GM23338 (cell line): ENCODE results near the gene ANKRD11. TPM values are rescaled to one million over a fixed set of nuclear protein-coding genes. Genes with fewer than 3 reads are reported as not detected.
A peak's percentile ranks its signal among the peaks of the same experiment; 100 is the strongest.

ENCODE experiments used
- ATAC-seq: fragments of 200-7000 bp; cut with Tn5 transposase; 3 replicates; pipeline ENCODE4 v1.9.1; 2020
- DNase-seq: peaks from one replicate; pipeline ENCODE4 v3.0.0-alpha.2; 2015; ENCODE audit warnings: low spot score
- H2AFZ ChIP-seq: fragments of 200-600 bp; sonication (generic); 2 replicates; pipeline ENCODE4 v1.8.0; 2016; ENCODE audit warnings: antibody characterized with exemption, mild to moderate bottlenecking, moderate library complexity
- H3F3A ChIP-seq: fragments of 200-600 bp; sonication (generic); replicated peaks from 2 replicates; pipeline ENCODE4 v1.8.0; 2017; ENCODE audit warnings: antibody characterized with exemption, mixed run types, low read depth
- H3K27ac ChIP-seq: fragments of 200-600 bp; sonication (generic); 2 replicates; pipeline ENCODE4 v1.6.1; 2016; ENCODE audit warnings: low read depth
- H3K27me3 ChIP-seq: fragments of 200-600 bp; sonication (generic); 2 replicates; pipeline ENCODE4 v1.8.0; 2016; ENCODE audit warnings: mild to moderate bottlenecking, mixed run types, moderate library complexity; ENCODE audit not compliant: insufficient read depth
- H3K36me3 ChIP-seq: fragments of 200-600 bp; sonication (generic); 2 replicates; pipeline ENCODE4 v1.8.0; 2016; ENCODE audit warnings: mild to moderate bottlenecking; ENCODE audit not compliant: insufficient read depth
- H3K4me1 ChIP-seq: fragments of 200-600 bp; sonication (generic); 2 replicates; pipeline ENCODE4 v1.8.0; 2016; ENCODE audit warnings: mild to moderate bottlenecking, moderate library complexity; ENCODE audit not compliant: insufficient read depth
- H3K4me2 ChIP-seq: fragments of 200-600 bp; sonication (generic); 2 replicates; pipeline ENCODE4 v1.7.1; 2017; ENCODE audit warnings: mixed run types
- H3K4me3 ChIP-seq: fragments of 200-600 bp; sonication (generic); 2 replicates; pipeline ENCODE4 v1.6.1; 2016; ENCODE audit warnings: mixed run types
- H3K79me2 ChIP-seq: fragments of 200-600 bp; sonication (generic); replicated peaks from 2 replicates; pipeline ENCODE4 v1.8.0; 2017; ENCODE audit warnings: mild to moderate bottlenecking; ENCODE audit not compliant: insufficient read depth
- H3K9me2 ChIP-seq: fragments of 200-600 bp; sonication (generic); 2 replicates; pipeline ENCODE4 v1.8.0; 2017; ENCODE audit not compliant: insufficient read depth
- H4K20me1 ChIP-seq: fragments of 200-600 bp; sonication (generic); replicated peaks from 2 replicates; pipeline ENCODE4 v1.8.0; 2017; ENCODE audit warnings: mild to moderate bottlenecking; ENCODE audit not compliant: insufficient read depth
- H3K27ac Mint-ChIP-seq: 2 replicates; pipeline ENCODE4 v1.8.0; 2020; ENCODE audit warnings: inconsistent platforms, mild to moderate bottlenecking, moderate library complexity, mixed read lengths
- H3K27me3 Mint-ChIP-seq: 3 replicates; pipeline ENCODE4 v1.8.0; 2022; ENCODE audit warnings: low read depth, mild to moderate bottlenecking, moderate library complexity, mixed read lengths, inconsistent platforms; ENCODE audit not compliant: insufficient read depth, poor library complexity
- H3K36me3 Mint-ChIP-seq: 3 replicates; pipeline ENCODE4 v1.8.0; 2021; ENCODE audit warnings: low read depth, mild to moderate bottlenecking, inconsistent platforms, moderate library complexity, mixed read lengths
- H3K4me1 Mint-ChIP-seq: 3 replicates; pipeline ENCODE4 v1.8.0; 2020; ENCODE audit warnings: mild to moderate bottlenecking, inconsistent platforms, mixed read lengths
- H3K4me3 Mint-ChIP-seq: 3 replicates; pipeline ENCODE4 v1.8.0; 2021; ENCODE audit warnings: moderate library complexity, mild to moderate bottlenecking, inconsistent platforms, mixed read lengths
- H3K9me3 Mint-ChIP-seq: 3 replicates; pipeline ENCODE4 v1.8.0; 2020; ENCODE audit warnings: moderate library complexity, mild to moderate bottlenecking, inconsistent platforms, mixed read lengths
- CREB1 ChIP-seq: fragments of 250-450 bp; sonication (Bioruptor Pico); IDR thresholded peaks from 2 replicates; pipeline ENCODE4 v1.5.0; 2020; ENCODE audit warnings: low read depth, mild to moderate bottlenecking, moderate library complexity
- EZH2 ChIP-seq: fragments of 200-600 bp; sonication (generic); IDR thresholded peaks from one replicate; pipeline ENCODE4 v1.8.0; 2017; ENCODE audit warnings: antibody characterized with exemption, mild to moderate bottlenecking, low read depth; ENCODE audit not compliant: unreplicated experiment
- EZH2phosphoT487 ChIP-seq: fragments of 200-600 bp; sonication (generic); IDR thresholded peaks from one replicate; pipeline ENCODE4 v1.8.1; 2018; ENCODE audit warnings: antibody characterized with exemption; ENCODE audit not compliant: unreplicated experiment
- JUNB ChIP-seq: IDR thresholded peaks from one replicate; pipeline ENCODE4 v1.6.1; 2016; ENCODE audit warnings: antibody characterized with exemption; ENCODE audit not compliant: unreplicated experiment
- NANOG ChIP-seq: IDR thresholded peaks from 2 replicates; pipeline ENCODE4 v1.6.1; 2016; ENCODE audit warnings: antibody characterized with exemption, borderline replicate concordance
- POLR2AphosphoS5 ChIP-seq: IDR thresholded peaks from 2 replicates; pipeline ENCODE4 v1.6.1; 2016; ENCODE audit warnings: antibody characterized with exemption, low read depth
- STAT1 ChIP-seq: IDR thresholded peaks from one replicate; pipeline ENCODE4 v1.6.1; 2016; ENCODE audit warnings: antibody characterized with exemption; ENCODE audit not compliant: unreplicated experiment
- ZNF114 ChIP-seq: fragments of 250-450 bp; sonication (Bioruptor Pico); IDR thresholded peaks from 2 replicates; pipeline ENCODE4 v1.5.0; 2020; ENCODE audit warnings: mild to moderate bottlenecking, moderate library complexity
- ZNF331 ChIP-seq: fragments of 250-450 bp; sonication (Bioruptor Pico); IDR thresholded peaks from 2 replicates; pipeline ENCODE4 v1.5.0; 2020; ENCODE audit warnings: low read depth, mild to moderate bottlenecking, moderate library complexity
- polyA plus RNA-seq: library from polyadenylated mRNA; unstranded; fragments of >200 nt; fragmentation: Nextera tagmentation; extraction: Ambion mirVana; gene quantifications from 2 replicates; pipeline ENCODE4 v1.2.1, GENCODE V29; 2016
- total RNA-seq: library from RNA; depleted of rRNA; stranded (reverse); fragments of >200 nt; shearing (Covaris generic); gene quantifications from 2 replicates; pipeline ENCODE4 v1.2.3, GENCODE V29; 2014
- TF ChIP-seq, protein P1 (sequence below), 2 experiments: fragments of 200-600 bp in 1 of 2; sonication (generic) in 1 of 2; conservative IDR thresholded peaks; 2 replicates each; pipeline versions ENCODE4 v1.5.1 to v1.6.1; 2016 to 2017; ENCODE audit warnings: antibody characterized with exemption in 2 of 2, low read depth in 2 of 2, mild to moderate bottlenecking in 2 of 2, moderate library complexity in 1 of 2
- TF ChIP-seq, protein P2 (sequence below): IDR thresholded peaks from 2 replicates; pipeline ENCODE4 v1.6.1; 2016; ENCODE audit warnings: antibody characterized with exemption
- TF ChIP-seq, protein P3 (sequence below): IDR thresholded peaks from one replicate; pipeline ENCODE4 v1.6.1; 2018; ENCODE audit warnings: antibody characterized with exemption; ENCODE audit not compliant: unreplicated experiment
- TF ChIP-seq, protein P4 (sequence below): fragments of 250-450 bp; sonication (Bioruptor Pico); IDR thresholded peaks from 2 replicates; pipeline ENCODE4 v1.5.0; 2020; ENCODE audit warnings: mild to moderate bottlenecking, moderate library complexity

ANKRD11 gene
- total and polyA plus RNA-seq, 2 experiments from 2014 or later = 130 to 159 TPM

DNA sequence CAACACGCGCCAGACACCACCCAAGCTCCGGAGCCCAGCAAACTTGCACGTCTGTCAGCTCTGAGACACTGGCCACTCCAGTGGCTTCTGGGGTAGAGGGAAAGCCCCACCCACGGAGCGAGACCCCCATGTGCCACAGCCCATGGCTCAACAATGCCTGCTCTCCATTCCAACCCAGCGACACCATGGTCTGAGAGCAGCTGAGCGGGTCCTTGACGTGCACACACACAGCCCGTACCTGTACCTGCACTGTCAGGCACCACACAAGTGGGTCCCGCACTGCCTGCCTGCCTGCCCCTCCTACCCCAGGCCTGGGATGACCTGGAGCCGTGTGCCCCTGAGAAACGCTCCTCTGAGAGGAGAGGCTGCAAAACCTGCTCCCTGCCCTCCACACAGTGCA lies 195.9 kb downstream of the ANKRD11 start:
- DNase-seq = no peak
- Histone ChIP-seq H3K4me2 (peak overlapping the region; percentile 71), H3K79me2 (peaks cover 70% of the 10 kb centered on the region), H2AFZ (no peak overlapping the region), H3K36me3 (no peaks in the 10 kb centered on the region), H3K4me1 (peaks cover 58% of the 10 kb centered on the region), H3K4me3 (peak overlapping the region; percentile 13; the same call in 1 of the 2 replicates), H3K9me2 (no peaks in the 10 kb centered on the region), H3K27ac (peak overlapping the region; percentile 93), H4K20me1 (peaks cover 44% of the 10 kb centered on the region), H3K27me3 (no peaks in the 10 kb centered on the region), H3F3A (peaks cover 40% of the 10 kb centered on the region)
- peaks cover 51% of the 10 kb centered on the region for H3K27me3 Mint-ChIP-seq
- H3K4me1 Mint-ChIP-seq = peaks cover 87% of the 10 kb centered on the region
- H3K4me3 Mint-ChIP-seq = peak overlapping the region; percentile 45
- peak overlapping the region; percentile 71 for H3K27ac Mint-ChIP-seq
- no peaks in the 10 kb centered on the region; the same call in none of the 3 replicates for H3K9me3 Mint-ChIP-seq
- ATAC-seq = no peak
- TF ChIP-seq NANOG = no peak
- TF ChIP-seq, protein P1, sequence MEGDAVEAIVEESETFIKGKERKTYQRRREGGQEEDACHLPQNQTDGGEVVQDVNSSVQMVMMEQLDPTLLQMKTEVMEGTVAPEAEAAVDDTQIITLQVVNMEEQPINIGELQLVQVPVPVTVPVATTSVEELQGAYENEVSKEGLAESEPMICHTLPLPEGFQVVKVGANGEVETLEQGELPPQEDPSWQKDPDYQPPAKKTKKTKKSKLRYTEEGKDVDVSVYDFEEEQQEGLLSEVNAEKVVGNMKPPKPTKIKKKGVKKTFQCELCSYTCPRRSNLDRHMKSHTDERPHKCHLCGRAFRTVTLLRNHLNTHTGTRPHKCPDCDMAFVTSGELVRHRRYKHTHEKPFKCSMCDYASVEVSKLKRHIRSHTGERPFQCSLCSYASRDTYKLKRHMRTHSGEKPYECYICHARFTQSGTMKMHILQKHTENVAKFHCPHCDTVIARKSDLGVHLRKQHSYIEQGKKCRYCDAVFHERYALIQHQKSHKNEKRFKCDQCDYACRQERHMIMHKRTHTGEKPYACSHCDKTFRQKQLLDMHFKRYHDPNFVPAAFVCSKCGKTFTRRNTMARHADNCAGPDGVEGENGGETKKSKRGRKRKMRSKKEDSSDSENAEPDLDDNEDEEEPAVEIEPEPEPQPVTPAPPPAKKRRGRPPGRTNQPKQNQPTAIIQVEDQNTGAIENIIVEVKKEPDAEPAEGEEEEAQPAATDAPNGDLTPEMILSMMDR (conservative IDR thresholded peaks at IDR 0.05; ENCODE audit: low read depth in 2 of 2) = no peak
- no peak for TF ChIP-seq POLR2AphosphoS5
- no peak for TF ChIP-seq JUNB
- no peak for TF ChIP-seq EZH2phosphoT487
- no peak for TF ChIP-seq STAT1
- TF ChIP-seq ZNF114 (CRISPR knock-in tag) = no peak
- TF ChIP-seq CREB1 = no peak
- TF ChIP-seq EZH2 = no peak
- TF ChIP-seq, protein P2, sequence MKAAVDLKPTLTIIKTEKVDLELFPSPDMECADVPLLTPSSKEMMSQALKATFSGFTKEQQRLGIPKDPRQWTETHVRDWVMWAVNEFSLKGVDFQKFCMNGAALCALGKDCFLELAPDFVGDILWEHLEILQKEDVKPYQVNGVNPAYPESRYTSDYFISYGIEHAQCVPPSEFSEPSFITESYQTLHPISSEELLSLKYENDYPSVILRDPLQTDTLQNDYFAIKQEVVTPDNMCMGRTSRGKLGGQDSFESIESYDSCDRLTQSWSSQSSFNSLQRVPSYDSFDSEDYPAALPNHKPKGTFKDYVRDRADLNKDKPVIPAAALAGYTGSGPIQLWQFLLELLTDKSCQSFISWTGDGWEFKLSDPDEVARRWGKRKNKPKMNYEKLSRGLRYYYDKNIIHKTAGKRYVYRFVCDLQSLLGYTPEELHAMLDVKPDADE = no peak
- TF ChIP-seq ZNF331 (CRISPR knock-in tag) = no peak
- TF ChIP-seq, protein P3, sequence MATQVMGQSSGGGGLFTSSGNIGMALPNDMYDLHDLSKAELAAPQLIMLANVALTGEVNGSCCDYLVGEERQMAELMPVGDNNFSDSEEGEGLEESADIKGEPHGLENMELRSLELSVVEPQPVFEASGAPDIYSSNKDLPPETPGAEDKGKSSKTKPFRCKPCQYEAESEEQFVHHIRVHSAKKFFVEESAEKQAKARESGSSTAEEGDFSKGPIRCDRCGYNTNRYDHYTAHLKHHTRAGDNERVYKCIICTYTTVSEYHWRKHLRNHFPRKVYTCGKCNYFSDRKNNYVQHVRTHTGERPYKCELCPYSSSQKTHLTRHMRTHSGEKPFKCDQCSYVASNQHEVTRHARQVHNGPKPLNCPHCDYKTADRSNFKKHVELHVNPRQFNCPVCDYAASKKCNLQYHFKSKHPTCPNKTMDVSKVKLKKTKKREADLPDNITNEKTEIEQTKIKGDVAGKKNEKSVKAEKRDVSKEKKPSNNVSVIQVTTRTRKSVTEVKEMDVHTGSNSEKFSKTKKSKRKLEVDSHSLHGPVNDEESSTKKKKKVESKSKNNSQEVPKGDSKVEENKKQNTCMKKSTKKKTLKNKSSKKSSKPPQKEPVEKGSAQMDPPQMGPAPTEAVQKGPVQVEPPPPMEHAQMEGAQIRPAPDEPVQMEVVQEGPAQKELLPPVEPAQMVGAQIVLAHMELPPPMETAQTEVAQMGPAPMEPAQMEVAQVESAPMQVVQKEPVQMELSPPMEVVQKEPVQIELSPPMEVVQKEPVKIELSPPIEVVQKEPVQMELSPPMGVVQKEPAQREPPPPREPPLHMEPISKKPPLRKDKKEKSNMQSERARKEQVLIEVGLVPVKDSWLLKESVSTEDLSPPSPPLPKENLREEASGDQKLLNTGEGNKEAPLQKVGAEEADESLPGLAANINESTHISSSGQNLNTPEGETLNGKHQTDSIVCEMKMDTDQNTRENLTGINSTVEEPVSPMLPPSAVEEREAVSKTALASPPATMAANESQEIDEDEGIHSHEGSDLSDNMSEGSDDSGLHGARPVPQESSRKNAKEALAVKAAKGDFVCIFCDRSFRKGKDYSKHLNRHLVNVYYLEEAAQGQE = no peak
- TF ChIP-seq, protein P4, sequence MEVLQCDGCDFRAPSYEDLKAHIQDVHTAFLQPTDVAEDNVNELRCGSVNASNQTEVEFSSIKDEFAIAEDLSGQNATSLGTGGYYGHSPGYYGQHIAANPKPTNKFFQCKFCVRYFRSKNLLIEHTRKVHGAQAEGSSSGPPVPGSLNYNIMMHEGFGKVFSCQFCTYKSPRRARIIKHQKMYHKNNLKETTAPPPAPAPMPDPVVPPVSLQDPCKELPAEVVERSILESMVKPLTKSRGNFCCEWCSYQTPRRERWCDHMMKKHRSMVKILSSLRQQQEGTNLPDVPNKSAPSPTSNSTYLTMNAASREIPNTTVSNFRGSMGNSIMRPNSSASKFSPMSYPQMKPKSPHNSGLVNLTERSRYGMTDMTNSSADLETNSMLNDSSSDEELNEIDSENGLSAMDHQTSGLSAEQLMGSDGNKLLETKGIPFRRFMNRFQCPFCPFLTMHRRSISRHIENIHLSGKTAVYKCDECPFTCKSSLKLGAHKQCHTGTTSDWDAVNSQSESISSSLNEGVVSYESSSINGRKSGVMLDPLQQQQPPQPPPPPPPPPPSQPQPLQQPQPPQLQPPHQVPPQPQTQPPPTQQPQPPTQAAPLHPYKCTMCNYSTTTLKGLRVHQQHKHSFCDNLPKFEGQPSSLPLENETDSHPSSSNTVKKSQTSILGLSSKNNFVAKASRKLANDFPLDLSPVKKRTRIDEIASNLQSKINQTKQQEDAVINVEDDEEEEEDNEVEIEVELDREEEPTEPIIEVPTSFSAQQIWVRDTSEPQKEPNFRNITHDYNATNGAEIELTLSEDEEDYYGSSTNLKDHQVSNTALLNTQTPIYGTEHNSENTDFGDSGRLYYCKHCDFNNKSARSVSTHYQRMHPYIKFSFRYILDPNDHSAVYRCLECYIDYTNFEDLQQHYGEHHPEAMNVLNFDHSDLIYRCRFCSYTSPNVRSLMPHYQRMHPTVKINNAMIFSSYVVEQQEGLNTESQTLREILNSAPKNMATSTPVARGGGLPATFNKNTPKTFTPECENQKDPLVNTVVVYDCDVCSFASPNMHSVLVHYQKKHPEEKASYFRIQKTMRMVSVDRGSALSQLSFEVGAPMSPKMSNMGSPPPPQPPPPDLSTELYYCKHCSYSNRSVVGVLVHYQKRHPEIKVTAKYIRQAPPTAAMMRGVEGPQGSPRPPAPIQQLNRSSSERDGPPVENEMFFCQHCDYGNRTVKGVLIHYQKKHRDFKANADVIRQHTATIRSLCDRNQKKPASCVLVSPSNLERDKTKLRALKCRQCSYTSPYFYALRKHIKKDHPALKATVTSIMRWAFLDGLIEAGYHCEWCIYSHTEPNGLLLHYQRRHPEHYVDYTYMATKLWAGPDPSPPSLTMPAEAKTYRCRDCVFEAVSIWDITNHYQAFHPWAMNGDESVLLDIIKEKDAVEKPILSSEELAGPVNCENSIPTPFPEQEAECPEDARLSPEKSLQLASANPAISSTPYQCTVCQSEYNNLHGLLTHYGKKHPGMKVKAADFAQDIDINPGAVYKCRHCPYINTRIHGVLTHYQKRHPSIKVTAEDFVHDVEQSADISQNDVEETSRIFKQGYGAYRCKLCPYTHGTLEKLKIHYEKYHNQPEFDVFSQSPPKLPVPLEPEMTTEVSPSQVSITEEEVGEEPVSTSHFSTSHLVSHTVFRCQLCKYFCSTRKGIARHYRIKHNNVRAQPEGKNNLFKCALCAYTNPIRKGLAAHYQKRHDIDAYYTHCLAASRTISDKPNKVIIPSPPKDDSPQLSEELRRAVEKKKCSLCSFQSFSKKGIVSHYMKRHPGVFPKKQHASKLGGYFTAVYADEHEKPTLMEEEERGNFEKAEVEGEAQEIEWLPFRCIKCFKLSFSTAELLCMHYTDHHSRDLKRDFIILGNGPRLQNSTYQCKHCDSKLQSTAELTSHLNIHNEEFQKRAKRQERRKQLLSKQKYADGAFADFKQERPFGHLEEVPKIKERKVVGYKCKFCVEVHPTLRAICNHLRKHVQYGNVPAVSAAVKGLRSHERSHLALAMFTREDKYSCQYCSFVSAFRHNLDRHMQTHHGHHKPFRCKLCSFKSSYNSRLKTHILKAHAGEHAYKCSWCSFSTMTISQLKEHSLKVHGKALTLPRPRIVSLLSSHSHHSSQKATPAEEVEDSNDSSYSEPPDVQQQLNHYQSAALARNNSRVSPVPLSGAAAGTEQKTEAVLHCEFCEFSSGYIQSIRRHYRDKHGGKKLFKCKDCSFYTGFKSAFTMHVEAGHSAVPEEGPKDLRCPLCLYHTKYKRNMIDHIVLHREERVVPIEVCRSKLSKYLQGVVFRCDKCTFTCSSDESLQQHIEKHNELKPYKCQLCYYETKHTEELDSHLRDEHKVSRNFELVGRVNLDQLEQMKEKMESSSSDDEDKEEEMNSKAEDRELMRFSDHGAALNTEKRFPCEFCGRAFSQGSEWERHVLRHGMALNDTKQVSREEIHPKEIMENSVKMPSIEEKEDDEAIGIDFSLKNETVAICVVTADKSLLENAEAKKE = no peak
- H3K36me3 Mint-ChIP-seq = peaks cover 21% of the 10 kb centered on the region
